Right lung (tissue), 5 donors: ENCODE data around the gene FBN2. TPM values are rescaled to one million over a fixed set of nuclear protein-coding genes. Genes with fewer than 3 reads are reported as not detected.
"Not testable (repeated sequence)": the region's sequence is repeated elsewhere in the genome, so short reads cannot be mapped to it uniquely, and the experiment has no call there.

Experiments
- DNase-seq, 2 donors: peaks; one replicate each; pipeline ENCODE4 v3.0.0-alpha.2; 2013
- polyA plus RNA-seq, 5 donors: library from polyadenylated mRNA; unstranded; fragments of 120-200 nt; gene quantifications; one replicate each; pipeline versions ENCODE4 v1.2.1 to v1.2.3, GENCODE V29; 2013; ENCODE audit warnings: inconsistent platforms in 1 of 5, low replicate concordance in 1 of 5; ENCODE audit not compliant: insufficient read length in 5 of 5, insufficient read depth in 1 of 5

Gene FBN2
- polyA plus RNA-seq, 5 donors: 37.5 to 57.0 (median 52.2) TPM

- DNase-seq: peak; percentile 17 to 36
These were observed 1.5 kb downstream of the FBN2 start for GRCh38 chr5:128536254-128537220.

- DNase-seq: no peak
These were observed 2.8 kb downstream of the FBN2 start for GRCh38 chr5:128535251-128535650.

- no peak for DNase-seq
These were observed 3.3 kb downstream of the FBN2 start for GRCh38 chr5:128534726-128535125.

GRCh38 chr5:128532776-128533175, 5.3 kb downstream of the FBN2 start:
- DNase-seq: no peak

- DNase-seq: no peak
These were observed 5.9 kb downstream of the FBN2 start for GRCh38 chr5:128532127-128532526.

GRCh38 chr5:128528637-128529255, 9.3 kb downstream of the FBN2 start:
- no peak for DNase-seq

GRCh38 chr5:128528126-128528525, 9.9 kb downstream of the FBN2 start:
- no peak for DNase-seq

- no peak for DNase-seq
These were observed 11.0 kb downstream of the FBN2 start for GRCh38 chr5:128527077-128527476.

GRCh38 chr5:128522336-128522735, 15.7 kb downstream of the FBN2 start:
- DNase-seq: no peak

- DNase-seq: no peak
These were observed 18.2 kb downstream of the FBN2 start for GRCh38 chr5:128519827-128520226.

GRCh38 chr5:128516978-128517377, 21.1 kb downstream of the FBN2 start:
- no peak for DNase-seq

GRCh38 chr5:128513806-128514205, 24.2 kb downstream of the FBN2 start:
- DNase-seq: no peak

- DNase-seq: no peak
These were observed 25.2 kb downstream of the FBN2 start for GRCh38 chr5:128512894-128513293.

GRCh38 chr5:128506643-128507042, 31.4 kb downstream of the FBN2 start:
- no peak for DNase-seq

GRCh38 chr5:128503727-128504126, 34.3 kb downstream of the FBN2 start:
- not testable (repeated sequence) for DNase-seq

- DNase-seq: peak; percentile 38 to 60
These were observed 39.1 kb downstream of the FBN2 start for GRCh38 chr5:128498844-128499455.

GRCh38 chr5:128494516-128494915, 43.5 kb downstream of the FBN2 start:
- no peak for DNase-seq

GRCh38 chr5:128493657-128494329, 44.3 kb downstream of the FBN2 start:
- DNase-seq: no peak

GRCh38 chr5:128491291-128491690, 46.8 kb downstream of the FBN2 start:
- no peak for DNase-seq

GRCh38 chr5:128490761-128491160, 47.3 kb downstream of the FBN2 start:
- no peak for DNase-seq

GRCh38 chr5:128487041-128487440, 51.0 kb downstream of the FBN2 start:
- no peak for DNase-seq

GRCh38 chr5:128483738-128484137, 54.3 kb downstream of the FBN2 start:
- no peak for DNase-seq
